ENCODE measurements around the gene FSHB.
"Not testable (repeated sequence)": the region's sequence is repeated elsewhere in the genome, so short reads cannot be mapped to it uniquely, and the experiment has no call there.

FSHB gene

GRCh38 chr11:30268638-30269037, 37.8 kb downstream of the FSHB start:
- DNase-seq (ENCODE audit: low spot score): not testable (repeated sequence)

GRCh38 chr11:30270671-30271070, 39.9 kb downstream of the FSHB start:
- no peak for DNase-seq (ENCODE audit: low spot score)

- no peak for DNase-seq (ENCODE audit: low spot score)
Observed at GRCh38 chr11:30277176-30277575, 46.4 kb downstream of the FSHB start.

GRCh38 chr11:30279796-30280195, 49.0 kb downstream of the FSHB start:
- DNase-seq (ENCODE audit: low spot score): no peak

GRCh38 chr11:30281476-30282288, 50.9 kb downstream of the FSHB start:
- DNase-seq (ENCODE audit: low spot score): no peak

- no peak for DNase-seq (ENCODE audit: low spot score)
Observed at GRCh38 chr11:30282289-30282631, 51.4 kb downstream of the FSHB start.

Data from COLO829 (cell line).